HG02610 (cell line): ENCODE results near the gene SERPINF2.
"Not testable (repeated sequence)": the region's sequence is repeated elsewhere in the genome, so short reads cannot be mapped to it uniquely, and the experiment has no call there.

Source experiments
- ATAC-seq: cut with Tn5 transposase; IDR thresholded peaks from one replicate; pipeline ENCODE4 v1.9.1; 2021; ENCODE audit warnings: mild to moderate bottlenecking, moderate library complexity; ENCODE audit not compliant: unreplicated experiment

Gene SERPINF2

DNA sequence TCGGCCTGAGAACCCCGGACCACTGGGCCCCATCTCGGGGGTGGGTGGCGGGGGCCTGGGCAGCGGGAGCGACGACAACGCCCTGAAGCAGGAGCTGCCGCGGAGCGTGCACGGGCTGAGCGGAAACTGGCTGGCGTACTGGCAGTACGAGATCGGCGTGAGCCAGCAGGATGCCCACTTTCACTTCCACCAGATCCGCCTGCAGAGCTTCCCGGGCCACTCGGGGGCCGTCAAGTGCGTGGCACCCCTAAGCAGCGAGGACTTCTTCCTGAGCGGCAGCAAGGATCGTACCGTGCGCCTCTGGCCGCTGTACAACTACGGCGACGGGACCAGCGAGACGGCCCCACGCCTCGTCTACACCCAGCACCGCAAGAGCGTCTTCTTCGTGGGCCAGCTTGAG is 8.9 kb upstream of the SERPINF2 start:
- no peak for ATAC-seq

GRCh38 chr17:1735418-1735817 is 7.3 kb upstream of the SERPINF2 start:
- ATAC-seq, result no peak

DNA sequence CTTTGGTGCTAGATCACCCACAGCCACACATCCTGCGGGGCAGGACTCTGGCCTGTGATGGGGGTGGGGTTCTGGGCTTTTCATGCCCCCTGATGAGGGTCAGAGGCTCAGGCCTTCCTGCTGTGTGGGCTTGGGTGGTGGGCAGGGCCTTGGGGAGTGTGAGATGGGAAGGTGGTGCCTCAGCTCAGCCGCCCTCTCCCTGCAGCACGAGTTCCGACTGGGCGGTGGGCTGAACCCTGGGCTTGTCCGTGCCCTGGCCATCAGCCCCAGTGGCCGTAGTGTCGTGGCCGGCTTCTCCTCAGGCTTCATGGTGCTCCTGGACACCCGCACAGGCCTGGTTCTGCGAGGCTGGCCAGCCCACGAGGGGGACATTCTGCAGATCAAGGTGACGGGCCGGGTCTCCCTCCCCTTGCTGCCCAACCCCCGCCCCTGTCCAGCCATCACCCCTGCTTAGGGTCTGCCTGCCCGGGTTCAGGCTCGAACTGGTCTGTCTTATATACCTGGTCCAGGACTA is 6.8 kb upstream of the SERPINF2 start:
- ATAC-seq, result no peak

DNA sequence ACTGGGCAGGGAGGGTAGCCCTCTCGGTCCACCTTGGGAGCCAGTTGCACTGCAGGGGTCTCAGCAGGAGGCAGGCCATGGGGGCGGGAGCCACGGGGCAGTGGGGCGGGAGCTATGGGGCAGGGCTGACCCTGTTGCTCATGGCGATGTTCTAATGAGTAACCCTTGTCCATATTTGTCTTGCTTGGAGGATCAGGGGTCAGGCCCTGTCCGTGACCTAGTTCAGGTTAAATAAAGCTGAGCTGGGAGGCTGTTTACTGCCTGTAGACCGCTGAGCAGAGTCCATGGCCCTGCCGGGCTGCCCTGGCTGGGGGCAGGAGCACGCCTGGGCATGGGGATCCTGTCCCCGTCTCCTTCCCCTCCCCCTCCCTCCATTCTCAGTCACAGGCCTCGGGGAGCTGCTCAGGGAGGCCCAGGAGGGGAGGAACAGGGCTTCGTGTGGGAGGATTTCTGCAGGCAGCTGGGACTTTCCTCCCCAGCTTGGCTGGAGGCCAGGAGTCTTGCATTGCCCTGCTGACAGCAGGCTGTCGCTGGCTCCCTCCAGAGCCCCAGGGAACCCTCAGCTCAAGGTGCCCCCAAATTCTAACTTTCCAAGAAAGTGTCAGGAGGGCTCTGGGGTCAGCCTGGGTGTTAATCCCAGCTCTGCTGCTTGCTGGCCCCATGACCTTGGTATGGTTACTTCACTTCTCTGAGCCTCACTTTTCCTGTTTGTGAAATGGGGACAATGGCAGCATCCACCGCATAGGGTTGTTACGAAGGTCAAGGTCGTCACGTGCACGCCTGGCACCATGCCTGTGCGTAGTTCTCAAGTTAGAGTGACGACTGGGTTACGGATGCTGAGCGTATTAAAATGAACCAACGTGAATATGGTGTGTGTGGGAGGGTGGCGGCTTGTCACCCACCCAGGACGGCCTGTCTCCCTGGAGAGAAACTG is 6.1 kb upstream of the SERPINF2 start:
- no peak for ATAC-seq

DNA sequence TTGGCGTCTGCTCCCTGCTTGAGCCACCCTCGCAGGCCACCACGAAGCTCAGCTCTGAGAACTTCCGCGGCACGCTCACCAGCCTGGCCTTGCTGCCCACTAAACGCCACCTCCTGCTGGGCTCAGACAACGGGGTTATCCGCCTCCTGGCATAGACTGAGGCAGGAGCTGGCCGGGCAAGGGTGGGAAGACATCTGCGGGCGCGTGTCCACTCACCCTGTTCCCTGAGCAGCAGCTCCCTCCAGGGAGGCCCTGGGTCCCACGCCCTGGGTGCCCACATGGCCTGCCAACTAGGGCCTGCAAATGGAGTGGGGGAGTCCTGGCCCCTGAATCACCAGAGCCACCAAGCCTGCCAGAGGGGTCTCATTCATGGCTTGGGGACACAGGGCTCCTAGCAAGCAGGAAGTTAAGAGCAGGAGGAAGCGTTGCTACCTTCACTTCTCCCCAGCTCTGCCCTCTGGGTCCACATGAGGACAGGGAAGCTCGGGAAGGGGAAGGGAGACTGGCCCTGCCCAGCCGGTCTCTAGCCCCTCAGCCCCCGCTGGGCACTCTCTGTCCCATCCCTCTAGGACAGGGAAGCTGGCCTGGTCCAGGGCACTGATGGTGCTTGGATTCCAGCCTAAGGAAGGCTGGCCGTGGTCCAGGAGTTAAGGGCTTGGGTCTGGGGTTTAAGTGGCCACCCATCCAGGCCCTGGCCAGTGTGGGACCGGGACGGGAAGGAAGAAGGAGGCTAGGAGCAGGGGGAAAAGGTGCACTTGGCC is 5.0 kb upstream of the SERPINF2 start:
- ATAC-seq, result no peak

- ATAC-seq, result not testable (repeated sequence)
Observed at GRCh38 chr17:1741899-1742298, 772 bp upstream of the SERPINF2 start.

DNA sequence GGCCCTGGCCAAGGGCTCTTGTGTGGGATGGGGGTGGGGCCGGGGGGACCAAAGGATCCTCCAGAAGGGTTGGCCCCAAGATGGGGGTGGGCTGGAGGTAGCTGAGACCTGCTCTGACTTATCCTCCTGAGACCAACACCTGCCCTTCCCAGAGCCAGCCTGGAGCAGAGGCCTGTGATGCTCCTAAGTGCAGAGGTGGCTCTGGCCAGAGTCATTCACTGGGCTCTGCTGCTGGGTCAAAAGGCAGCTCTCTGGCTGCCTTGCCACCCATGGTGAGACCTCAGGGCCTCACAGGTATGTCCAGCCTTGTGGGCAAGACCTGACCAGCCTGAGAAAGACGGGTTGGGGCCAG is 393 bp downstream of the SERPINF2 start:
- no peak for ATAC-seq

GRCh38 chr17:1744551-1745512 is 2.2 kb downstream of the SERPINF2 start:
- no peak for ATAC-seq

DNA sequence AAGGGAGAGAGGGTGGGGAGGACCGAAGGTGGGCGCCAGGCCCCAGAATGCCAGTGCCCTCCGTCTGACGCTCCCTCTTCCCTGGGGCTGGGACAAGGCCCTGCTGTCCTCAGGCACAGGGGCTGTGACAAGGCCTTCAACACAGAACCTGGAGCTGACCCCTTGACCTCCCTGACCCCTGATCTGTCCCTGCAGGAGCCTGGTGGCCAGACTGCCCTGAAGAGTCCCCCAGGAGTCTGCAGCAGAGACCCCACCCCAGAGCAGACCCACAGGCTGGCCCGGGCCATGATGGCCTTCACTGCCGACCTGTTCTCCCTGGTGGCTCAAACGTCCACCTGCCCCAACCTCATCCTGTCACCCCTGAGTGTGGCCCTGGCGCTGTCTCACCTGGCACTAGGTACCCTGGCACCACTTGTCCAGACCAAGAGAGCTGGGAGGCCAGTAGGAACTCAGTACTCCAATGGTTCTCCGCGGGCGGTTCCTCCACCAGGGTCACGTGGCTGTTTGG is 2.9 kb downstream of the SERPINF2 start:
- ATAC-seq, result no peak

GRCh38 chr17:1746975-1747543 is 4.4 kb downstream of the SERPINF2 start:
- ATAC-seq, result no peak

GRCh38 chr17:1750628-1751027 is 8.0 kb downstream of the SERPINF2 start:
- ATAC-seq, result no peak

GRCh38 chr17:1752425-1753262 is 10.0 kb downstream of the SERPINF2 start:
- no peak for ATAC-seq

- no peak for ATAC-seq
Observed at GRCh38 chr17:1753767-1754429, 11.2 kb downstream of the SERPINF2 start.

- no peak for ATAC-seq
Observed at GRCh38 chr17:1754430-1755112, 11.9 kb downstream of the SERPINF2 start.

DNA sequence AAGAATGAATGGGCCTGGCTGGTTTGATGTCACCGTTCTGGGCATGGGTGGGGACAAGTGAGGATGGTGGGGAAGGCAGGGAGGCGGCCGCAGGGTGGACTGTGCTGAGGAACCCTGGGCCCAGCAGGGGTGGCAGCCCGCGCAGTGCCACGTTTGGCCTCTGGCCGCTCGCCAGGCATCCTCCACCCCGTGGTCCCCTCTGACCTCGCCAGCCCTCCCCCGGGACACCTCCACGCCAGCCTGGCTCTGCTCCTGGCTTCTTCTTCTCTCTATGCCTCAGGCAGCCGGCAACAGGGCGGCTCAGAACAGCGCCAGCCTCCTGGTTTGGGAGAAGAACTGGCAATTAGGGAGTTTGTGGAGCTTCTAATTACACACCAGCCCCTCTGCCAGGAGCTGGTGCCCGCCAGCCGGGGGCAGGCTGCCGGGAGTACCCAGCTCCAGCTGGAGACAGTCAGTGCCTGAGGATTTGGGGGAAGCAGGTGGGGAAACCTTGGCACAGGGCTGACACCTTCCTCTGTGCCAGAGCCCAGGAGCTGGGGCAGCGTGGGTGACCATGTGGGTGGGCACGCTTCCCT is 12.7 kb downstream of the SERPINF2 start:
- ATAC-seq, result no peak

DNA sequence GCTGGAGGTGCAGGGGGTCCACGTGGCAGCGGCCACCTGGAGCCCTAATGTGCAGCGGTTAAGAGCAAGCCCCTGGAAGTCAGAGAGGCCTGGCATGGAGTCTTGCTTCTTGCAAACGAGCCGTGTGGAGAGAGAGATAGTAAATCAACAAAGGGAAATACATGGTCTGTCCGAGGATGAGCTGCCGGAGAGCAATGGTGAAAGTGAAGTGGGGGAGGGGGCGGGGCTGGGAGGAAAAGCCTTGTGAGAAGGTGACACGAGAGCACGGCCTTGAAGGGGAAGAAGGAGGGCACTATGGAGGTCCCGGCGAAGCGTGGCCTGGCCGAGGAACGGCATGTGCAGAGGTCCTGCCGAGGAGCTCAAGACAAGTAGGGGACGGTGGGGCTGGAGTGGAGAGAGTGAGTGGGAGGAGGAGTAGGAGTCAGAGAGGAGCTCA is 13.2 kb downstream of the SERPINF2 start:
- no peak for ATAC-seq

DNA sequence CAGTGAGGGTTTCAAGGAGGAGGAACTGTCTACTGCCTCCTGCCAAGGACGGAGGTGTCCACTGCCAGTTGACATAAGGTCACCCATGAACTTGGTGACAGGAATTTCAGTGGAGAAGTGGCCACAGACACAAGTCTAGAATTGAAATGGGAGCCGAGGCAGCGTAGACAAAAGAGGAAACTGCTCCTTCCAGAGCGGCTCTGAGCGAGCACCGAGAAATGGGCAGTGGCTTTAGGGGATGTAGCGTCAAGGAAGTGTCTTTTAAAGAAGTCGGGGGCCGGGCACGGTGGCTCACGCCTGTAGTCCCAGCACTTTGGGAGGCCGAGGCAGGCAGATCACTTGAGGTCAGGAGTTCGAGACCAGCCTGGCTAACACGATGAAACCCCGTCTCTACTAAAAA is 16.1 kb downstream of the SERPINF2 start:
- ATAC-seq, result no peak

DNA sequence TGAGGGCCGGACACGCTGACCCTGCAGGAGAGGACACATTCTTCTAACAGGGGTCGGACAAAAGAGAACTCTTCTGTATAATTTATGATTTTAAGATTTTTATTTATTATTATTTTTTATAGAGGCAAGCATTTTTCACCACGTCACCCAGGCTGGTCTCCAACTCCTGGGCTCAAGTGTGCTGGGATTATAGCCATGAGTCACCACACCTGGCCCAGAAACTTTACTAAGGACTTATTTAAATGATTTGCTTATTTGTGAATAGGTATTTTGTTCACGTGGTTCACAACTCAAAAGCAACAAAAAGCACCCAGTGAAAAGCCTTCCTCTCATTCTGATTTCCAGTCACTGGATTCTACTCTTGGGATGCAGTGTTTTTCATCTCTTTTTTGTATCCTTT is 16.9 kb downstream of the SERPINF2 start:
- ATAC-seq, result no peak
